Breast epithelium (tissue), 4 donors: ENCODE results near the gene TSC22D3. TPM values are rescaled to one million over a fixed set of nuclear protein-coding genes. Genes with fewer than 3 reads are reported as not detected.

Experiments
- DNase-seq, 2 donors: peaks; one replicate each; pipeline ENCODE4 v3.0.0-alpha.2; 2019; ENCODE audit warnings: low spot score in 2 of 2
- H3K27ac ChIP-seq, 2 donors: fragments of 200-600 bp; sonication (generic) in 1 of 2; one replicate each; pipeline ENCODE4 v1.5.1; 2016 to 2019; ENCODE audit warnings: mild to moderate bottlenecking in 1 of 2
- H3K27me3 ChIP-seq, 2 donors: fragments of 200-600 bp; sonication (generic) in 1 of 2; one replicate each; pipeline versions ENCODE4 v1.5.1 to v1.6.0; 2017 to 2019; ENCODE audit warnings: control low read depth in 1 of 2, mild to moderate bottlenecking in 1 of 2
- H3K36me3 ChIP-seq: fragments of 200-600 bp; one replicate; pipeline ENCODE4 v1.5.1; 2019
- H3K4me1 ChIP-seq, 2 donors: fragments of 200-600 bp; sonication (generic); one replicate each; pipeline ENCODE4 v1.5.1; 2016 to 2019; ENCODE audit warnings: control low read depth in 1 of 2
- H3K4me3 ChIP-seq, 3 donors: fragments of 200-600 bp; sonication (generic); 1 replicate in 2 of 3; 2 replicates in 1 of 3; pipeline ENCODE4 v1.5.1; 2016 to 2019; ENCODE audit warnings: mild to moderate bottlenecking in 3 of 3, moderate library complexity in 2 of 3
- H3K9me3 ChIP-seq, 2 donors: fragments of 200-600 bp; sonication (generic) in 1 of 2; one replicate each; pipeline ENCODE4 v1.5.1; 2016 to 2019; ENCODE audit warnings: control low read depth in 1 of 2
- POLR2A ChIP-seq: fragments of 450-650 bp; IDR thresholded peaks from one replicate; pipeline ENCODE4 v1.6.1; 2016; ENCODE audit warnings: antibody characterized with exemption, mild to moderate bottlenecking, moderate library complexity
- POLR2AphosphoS5 ChIP-seq, 3 donors: sonication (generic); formaldehyde crosslinking; IDR thresholded peaks; one replicate each; pipeline ENCODE4 v1.6.1; 2017; ENCODE audit warnings: antibody characterized with exemption in 3 of 3
- intact Hi-C: fragments of 100-400 bp; cut with DNase I; formaldehyde crosslinking; loops from one replicate; pipeline ENCODE4 v1.15.1; 2023; ENCODE audit warnings: low total_unique reads
- total RNA-seq, 3 donors: library from RNA; depleted of rRNA; stranded (reverse); fragments of >200 nt; gene quantifications; one replicate each; pipeline ENCODE4 v1.1.0, GENCODE V29; 2016
- TF ChIP-seq, protein P1 (sequence below), 3 donors: fragments of 450-650 bp; IDR thresholded peaks; one replicate each; pipeline ENCODE4 v1.5.1; 2016 to 2017; ENCODE audit warnings: antibody characterized with exemption in 3 of 3, mild to moderate bottlenecking in 3 of 3, moderate library complexity in 3 of 3

The TSC22D3 gene
- total RNA-seq, 3 donors from 2014 or later = 606 to 1,046 (median 681) TPM

DNA sequence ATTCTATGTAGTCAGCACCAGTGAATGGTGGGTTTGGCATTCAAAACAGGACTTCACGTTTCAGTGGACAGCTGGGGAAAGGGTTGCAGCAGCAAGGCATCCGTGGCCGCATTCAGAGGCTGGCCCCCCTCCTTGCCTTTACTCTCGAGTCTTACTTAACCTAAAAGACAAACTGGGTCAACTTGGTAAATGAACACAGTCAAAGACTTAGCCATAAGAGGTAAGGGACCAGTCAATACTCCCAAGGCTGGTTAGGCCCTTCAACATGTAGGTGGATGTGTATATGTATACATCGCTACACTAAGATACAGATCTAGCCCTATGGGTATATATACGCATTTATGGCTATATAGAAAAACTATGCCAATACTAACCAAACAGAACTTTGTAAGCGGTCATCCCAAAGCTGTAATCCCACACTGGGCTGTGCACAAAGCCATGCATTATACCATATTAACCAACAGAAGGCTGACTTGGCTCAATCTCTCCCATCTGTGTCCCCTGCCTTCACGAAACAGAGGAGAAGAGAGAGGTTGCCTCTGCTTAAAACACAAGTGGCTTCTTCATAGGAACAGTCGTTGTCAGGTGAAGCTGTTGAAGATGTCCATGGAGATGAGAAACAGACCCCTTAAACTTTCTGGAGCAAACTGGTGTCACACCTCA is 61.9 kb downstream of the TSC22D3 start:
- no peaks in the 10 kb centered on the region for H3K4me1 ChIP-seq
- no peak for DNase-seq
- peak overlapping the region; percentile 72 to 83 (median 82) for H3K4me3 ChIP-seq
- intact Hi-C loops = no loop called here
- TF ChIP-seq POLR2AphosphoS5 (IDR thresholded peaks at IDR 0.05) = peak in 2 of 3 donors; percentile 6 to 70
- TF ChIP-seq, protein P1, sequence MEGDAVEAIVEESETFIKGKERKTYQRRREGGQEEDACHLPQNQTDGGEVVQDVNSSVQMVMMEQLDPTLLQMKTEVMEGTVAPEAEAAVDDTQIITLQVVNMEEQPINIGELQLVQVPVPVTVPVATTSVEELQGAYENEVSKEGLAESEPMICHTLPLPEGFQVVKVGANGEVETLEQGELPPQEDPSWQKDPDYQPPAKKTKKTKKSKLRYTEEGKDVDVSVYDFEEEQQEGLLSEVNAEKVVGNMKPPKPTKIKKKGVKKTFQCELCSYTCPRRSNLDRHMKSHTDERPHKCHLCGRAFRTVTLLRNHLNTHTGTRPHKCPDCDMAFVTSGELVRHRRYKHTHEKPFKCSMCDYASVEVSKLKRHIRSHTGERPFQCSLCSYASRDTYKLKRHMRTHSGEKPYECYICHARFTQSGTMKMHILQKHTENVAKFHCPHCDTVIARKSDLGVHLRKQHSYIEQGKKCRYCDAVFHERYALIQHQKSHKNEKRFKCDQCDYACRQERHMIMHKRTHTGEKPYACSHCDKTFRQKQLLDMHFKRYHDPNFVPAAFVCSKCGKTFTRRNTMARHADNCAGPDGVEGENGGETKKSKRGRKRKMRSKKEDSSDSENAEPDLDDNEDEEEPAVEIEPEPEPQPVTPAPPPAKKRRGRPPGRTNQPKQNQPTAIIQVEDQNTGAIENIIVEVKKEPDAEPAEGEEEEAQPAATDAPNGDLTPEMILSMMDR (IDR thresholded peaks at IDR 0.05) = no peak
- TF ChIP-seq POLR2A = peak; percentile 5
- peaks cover 0 to 56% of the 10 kb centered on the region in 2 donors for H3K27me3 ChIP-seq
- no peaks in the 10 kb centered on the region for H3K9me3 ChIP-seq
- H3K27ac ChIP-seq = peak overlapping the region; percentile 84 to 97
- H3K36me3 ChIP-seq = no peaks in the 10 kb centered on the region

DNA sequence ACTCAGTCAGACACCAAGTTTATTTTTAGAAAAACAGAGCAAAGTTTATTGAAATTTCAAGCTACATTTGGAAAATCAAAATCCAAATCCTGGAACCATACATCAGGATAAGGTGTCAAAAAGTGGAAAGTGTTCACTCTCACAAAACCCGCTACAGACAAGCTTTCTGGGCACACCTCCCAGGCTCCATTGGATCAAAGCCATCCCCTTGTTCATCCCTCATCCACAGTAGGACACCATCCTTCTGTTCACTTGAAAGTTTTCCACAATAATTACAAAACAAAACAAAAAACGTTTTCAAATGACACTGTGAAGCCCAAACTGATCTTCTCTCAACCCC is 62.4 kb downstream of the TSC22D3 start:
- intact Hi-C loops = no loop called here
- Histone ChIP-seq H3K9me3 (no peaks in the 10 kb centered on the region), H3K27me3 (peaks cover 0 to 55% of the 10 kb centered on the region in 2 donors), H3K4me1 (no peaks in the 10 kb centered on the region), H3K4me3 (peak overlapping the region; percentile 72 to 83 (median 82)), H3K36me3 (no peaks in the 10 kb centered on the region), H3K27ac (peak overlapping the region; percentile 84 to 97)
- DNase-seq = no peak
- no peak for TF ChIP-seq POLR2AphosphoS5 (IDR thresholded peaks at IDR 0.05)
- TF ChIP-seq, protein P1 (IDR thresholded peaks at IDR 0.05) = no peak
- no peak for TF ChIP-seq POLR2A

DNA sequence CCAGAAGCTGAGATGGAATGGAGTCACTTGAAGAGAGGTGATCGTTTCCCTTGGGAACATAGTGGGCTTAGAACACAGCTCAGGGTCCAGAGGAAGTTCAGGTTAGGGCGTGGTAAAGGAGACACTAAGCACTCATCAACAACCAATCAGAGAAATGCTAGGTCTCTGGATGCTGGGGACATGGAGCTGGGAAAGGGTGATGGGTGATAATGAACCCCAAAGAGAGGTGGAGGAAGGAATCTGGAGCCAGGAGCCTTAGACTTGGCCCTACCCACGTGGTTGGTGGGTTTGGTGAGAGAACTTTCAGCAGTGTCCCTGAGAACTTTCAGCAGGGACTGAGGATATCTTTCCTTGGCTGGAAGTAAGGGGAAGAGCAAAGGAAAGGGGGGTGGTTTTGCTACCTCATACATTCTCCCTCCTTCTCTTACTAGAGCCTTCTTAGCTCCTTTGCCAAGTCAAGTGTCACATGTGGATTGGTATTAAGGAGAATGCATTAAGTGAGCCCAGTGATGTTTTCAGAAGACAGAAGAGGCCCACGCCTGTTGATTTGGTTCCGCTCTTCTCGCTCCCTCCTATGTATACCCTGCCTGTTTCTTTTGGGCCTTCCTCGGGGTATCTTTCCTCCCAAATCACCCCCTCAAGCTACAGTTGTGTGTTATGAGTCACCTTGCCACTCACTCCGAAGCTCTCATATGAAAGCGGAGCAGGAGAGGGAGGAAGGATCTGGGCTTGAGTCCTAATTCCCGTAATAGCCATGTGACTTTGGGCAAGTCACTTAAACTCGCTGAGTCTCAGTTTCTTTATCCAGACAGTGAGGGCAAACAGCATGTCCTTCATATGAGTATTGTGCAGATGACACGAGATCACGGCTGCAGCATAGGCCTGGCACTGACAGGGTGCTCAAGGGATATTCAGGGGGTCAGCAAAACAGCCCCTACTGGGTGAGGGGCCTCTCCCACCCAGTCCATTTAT is 63.1 kb downstream of the TSC22D3 start:
- DNase-seq = no peak
- peak overlapping the region; percentile 72 to 83 (median 82) for H3K4me3 ChIP-seq
- peaks cover 0 to 54% of the 10 kb centered on the region in 2 donors for H3K27me3 ChIP-seq
- H3K4me1 ChIP-seq = no peaks in the 10 kb centered on the region
- intact Hi-C loops = no loop called here
- H3K36me3 ChIP-seq = no peaks in the 10 kb centered on the region
- no peaks in the 10 kb centered on the region for H3K9me3 ChIP-seq
- H3K27ac ChIP-seq = peak overlapping the region; percentile 84 to 97
- TF ChIP-seq POLR2AphosphoS5 (IDR thresholded peaks at IDR 0.05) (peak; percentile 64 to 76 (median 71)), POLR2A (peak; percentile 56)
- TF ChIP-seq, protein P1 (IDR thresholded peaks at IDR 0.05) = no peak

DNA sequence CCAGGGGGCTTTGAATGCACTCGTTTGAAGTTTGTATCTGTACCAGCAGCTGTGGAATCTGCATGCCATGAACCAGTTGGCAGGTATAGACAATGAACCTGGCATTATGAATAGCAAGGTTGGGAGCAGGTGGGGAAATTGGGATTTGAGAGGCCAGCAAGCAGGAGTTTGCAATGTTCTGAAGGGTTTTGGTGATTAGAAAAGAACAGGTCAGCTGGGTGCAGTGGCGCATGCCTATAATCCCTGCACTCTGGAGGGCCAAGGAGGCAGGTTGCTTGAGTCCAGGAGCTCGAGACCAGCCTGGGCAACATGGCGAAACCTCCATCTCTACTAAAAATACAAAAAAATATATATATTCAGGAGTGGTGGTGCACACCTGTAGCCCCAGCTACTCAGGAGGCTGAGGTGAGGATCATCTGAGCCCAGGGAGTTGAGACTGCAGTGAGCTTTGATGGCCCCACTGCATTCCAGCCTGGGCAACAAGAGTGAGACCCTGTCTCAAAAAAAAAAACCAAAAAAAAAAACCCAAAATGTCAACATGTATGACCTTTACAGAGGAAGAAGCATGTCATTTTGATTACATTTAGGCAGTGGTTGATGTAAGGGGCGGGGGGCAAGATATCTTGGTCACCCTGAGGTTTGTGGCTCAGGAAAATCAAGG is 63.9 kb downstream of the TSC22D3 start:
- Histone ChIP-seq H3K4me3 (peak overlapping the region in 1 of 3 donors; percentile 1), H3K9me3 (no peaks in the 10 kb centered on the region)
- intact Hi-C loops = no loop called here

More for the DNA sequence above, 63.9 kb downstream of the TSC22D3 start:
- no peaks in the 10 kb centered on the region for H3K36me3 ChIP-seq
- DNase-seq = no peak
- TF ChIP-seq POLR2AphosphoS5 (IDR thresholded peaks at IDR 0.05) (no peak), POLR2A (no peak)
- TF ChIP-seq, protein P1 (IDR thresholded peaks at IDR 0.05) = no peak
- H3K27ac ChIP-seq = peak overlapping the region; percentile 84 to 97
- peaks cover 0 to 46% of the 10 kb centered on the region in 2 donors for H3K27me3 ChIP-seq
- no peaks in the 10 kb centered on the region for H3K4me1 ChIP-seq
